Body of pancreas (tissue), 4 donors: ENCODE data around the gene PFKFB1. TPM values are rescaled to one million over a fixed set of nuclear protein-coding genes. Genes with fewer than 3 reads are reported as not detected.
A peak's percentile ranks its signal among the peaks of the same experiment; 100 is the strongest.

Experiments used
- ATAC-seq: fragments of 150-250 bp; one replicate; pipeline ENCODE4 v1.9.1; 2016
- DNase-seq, 4 donors: peaks; one replicate each; pipeline ENCODE4 v3.0.0-alpha.2; 2019
- H3K27ac ChIP-seq, 4 donors: fragments of 200-600 bp; sonication (generic); 1 replicate in 3 of 4; 2 replicates in 1 of 4; pipeline versions ENCODE4 v1.5.1 to v1.6.1; 2016 to 2019; ENCODE audit warnings: mild to moderate bottlenecking in 1 of 4, mixed read lengths in 1 of 4, moderate library complexity in 1 of 4
- H3K27me3 ChIP-seq, 2 donors: fragments of 200-600 bp; sonication (generic); one replicate each; pipeline ENCODE4 v1.6.0; 2016; ENCODE audit warnings: mild to moderate bottlenecking in 1 of 2
- H3K36me3 ChIP-seq, 2 donors: fragments of 200-600 bp; sonication (generic); replicated peaks in 1 of 2; 2 replicates each; pipeline ENCODE4 v1.5.1; 2016; ENCODE audit warnings: low read depth in 2 of 2; ENCODE audit not compliant: insufficient read depth in 1 of 2
- H3K4me1 ChIP-seq: fragments of 200-600 bp; sonication (generic); one replicate; pipeline ENCODE4 v1.6.0; 2016
- H3K4me3 ChIP-seq, 2 donors: fragments of 200-600 bp; sonication (generic); 1 replicate in 1 of 2; 2 replicates in 1 of 2; pipeline ENCODE4 v1.5.1; 2016 to 2019
- H3K9me3 ChIP-seq, 3 donors: fragments of 200-600 bp; sonication (generic); 1 replicate in 2 of 3; 2 replicates in 1 of 3; pipeline ENCODE4 v1.5.1; 2016
- POLR2A ChIP-seq, 3 donors: fragments of 450-650 bp; IDR thresholded peaks; one replicate each; pipeline ENCODE4 v1.6.1; 2016; ENCODE audit warnings: antibody characterized with exemption in 3 of 3, mild to moderate bottlenecking in 2 of 3
- WGBS, 2 donors: methylation state at CpG; one replicate each; pipeline ENCODE4 v1.1.5; 2017; 5-methylcytosine and 5-hydroxymethylcytosine counted together
- intact Hi-C: fragments of 100-400 bp; cut with DNase I; formaldehyde crosslinking; loops from one replicate; pipeline ENCODE4 v1.15.1; 2023
- total RNA-seq, 2 donors: library from RNA; depleted of rRNA; stranded (reverse); fragments of >200 nt; gene quantifications; one replicate each; pipeline ENCODE4 v1.1.0, GENCODE V29; 2016
- TF ChIP-seq, protein P1 (sequence below), 7 experiments: fragments of 450-650 bp in 4 of 7; fragments of 200-600 bp in 3 of 7; sonication (generic) in 3 of 7; IDR thresholded peaks; one replicate each; pipeline ENCODE4 v1.5.1; 2016 to 2019; ENCODE audit warnings: antibody characterized with exemption in 7 of 7

The PFKFB1 gene
- total RNA-seq, 2 donors from 2014 or later = 1.0 to 2.3 TPM

DNA sequence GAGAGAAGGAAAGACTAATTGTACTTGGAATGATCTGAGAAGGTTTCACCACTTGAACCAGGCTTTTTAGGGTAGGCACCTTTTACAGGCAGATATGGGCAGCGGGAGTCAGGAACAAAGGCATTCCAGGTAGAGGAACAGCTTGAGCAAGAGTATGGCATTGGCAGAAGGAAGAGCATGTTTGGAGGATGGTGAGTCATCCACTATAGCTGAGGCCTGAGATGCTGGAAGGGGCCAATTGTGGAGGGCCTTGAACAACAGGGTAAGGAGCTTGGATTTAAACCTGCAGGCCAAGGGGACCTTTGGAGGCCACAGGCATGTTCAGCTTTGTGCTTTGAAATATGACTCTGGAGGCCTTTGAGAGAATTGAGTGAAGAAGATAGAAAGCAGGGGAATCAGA, 32.2 kb downstream of the PFKFB1 start:
- Histone ChIP-seq H3K27me3 (no peaks in the 10 kb centered on the region), H3K4me3 (no peak overlapping the region), H3K9me3 (no peaks in the 10 kb centered on the region), H3K4me1 (no peaks in the 10 kb centered on the region), H3K27ac (no peak overlapping the region), H3K36me3 (no peaks in the 10 kb centered on the region)
- no peak for DNase-seq
- intact Hi-C loops = no loop called here
- ATAC-seq = no peak
- TF ChIP-seq, protein P1, sequence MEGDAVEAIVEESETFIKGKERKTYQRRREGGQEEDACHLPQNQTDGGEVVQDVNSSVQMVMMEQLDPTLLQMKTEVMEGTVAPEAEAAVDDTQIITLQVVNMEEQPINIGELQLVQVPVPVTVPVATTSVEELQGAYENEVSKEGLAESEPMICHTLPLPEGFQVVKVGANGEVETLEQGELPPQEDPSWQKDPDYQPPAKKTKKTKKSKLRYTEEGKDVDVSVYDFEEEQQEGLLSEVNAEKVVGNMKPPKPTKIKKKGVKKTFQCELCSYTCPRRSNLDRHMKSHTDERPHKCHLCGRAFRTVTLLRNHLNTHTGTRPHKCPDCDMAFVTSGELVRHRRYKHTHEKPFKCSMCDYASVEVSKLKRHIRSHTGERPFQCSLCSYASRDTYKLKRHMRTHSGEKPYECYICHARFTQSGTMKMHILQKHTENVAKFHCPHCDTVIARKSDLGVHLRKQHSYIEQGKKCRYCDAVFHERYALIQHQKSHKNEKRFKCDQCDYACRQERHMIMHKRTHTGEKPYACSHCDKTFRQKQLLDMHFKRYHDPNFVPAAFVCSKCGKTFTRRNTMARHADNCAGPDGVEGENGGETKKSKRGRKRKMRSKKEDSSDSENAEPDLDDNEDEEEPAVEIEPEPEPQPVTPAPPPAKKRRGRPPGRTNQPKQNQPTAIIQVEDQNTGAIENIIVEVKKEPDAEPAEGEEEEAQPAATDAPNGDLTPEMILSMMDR (IDR thresholded peaks at IDR 0.05) = no peak
- no peak for TF ChIP-seq POLR2A (IDR thresholded peaks at IDR 0.05)
- WGBS, 2 donors = 88 to 91% methylated on average over 1 of the region's 1 CpG

DNA sequence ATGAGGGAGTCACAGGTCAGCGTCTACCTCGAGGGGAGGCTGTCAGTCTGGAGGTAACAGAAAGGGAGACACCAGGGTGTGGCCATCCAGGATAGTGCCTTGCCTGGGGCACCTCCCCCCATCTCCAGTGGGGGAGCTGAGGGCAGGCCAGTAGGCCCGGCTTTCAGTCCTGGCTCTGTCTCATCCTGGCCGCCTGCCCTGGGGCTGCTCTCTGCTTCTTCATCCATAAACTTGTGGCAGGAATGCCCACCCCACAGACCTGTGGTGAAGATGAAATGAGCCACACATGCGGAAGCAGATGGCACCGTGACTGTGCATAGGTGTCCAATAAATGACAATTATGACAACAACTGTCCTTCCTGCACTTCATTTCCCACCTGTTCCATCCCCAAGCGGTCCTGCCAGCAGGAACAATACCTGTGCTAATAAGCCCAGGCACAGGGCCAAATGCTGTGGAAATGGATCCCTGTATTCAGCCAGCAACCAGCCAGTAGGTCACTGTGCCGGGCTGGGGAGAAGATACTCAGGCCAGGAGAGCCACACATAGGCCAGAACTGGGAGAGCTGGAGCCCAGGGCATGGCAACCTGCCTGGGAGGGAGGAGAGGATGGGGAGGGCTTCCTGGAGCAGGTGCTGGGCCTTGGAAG, 43.1 kb downstream of the PFKFB1 start:
- Histone ChIP-seq H3K4me1 (no peaks in the 10 kb centered on the region), H3K4me3 (no peak overlapping the region), H3K9me3 (no peaks in the 10 kb centered on the region), H3K27me3 (no peaks in the 10 kb centered on the region), H3K27ac (peak overlapping the region in 1 of 4 donors; percentile 12), H3K36me3 (no peaks in the 10 kb centered on the region)
- peak; percentile 15 to 60 (median 48) for DNase-seq
- TF ChIP-seq, protein P1 (IDR thresholded peaks at IDR 0.05) = no peak
- TF ChIP-seq POLR2A (IDR thresholded peaks at IDR 0.05) = no peak
- ATAC-seq = no peak
- 29 to 67% methylated on average over 1 to 6 of the region's 8 CpGs for WGBS, 2 donors
- intact Hi-C loops = no loop called here

DNA sequence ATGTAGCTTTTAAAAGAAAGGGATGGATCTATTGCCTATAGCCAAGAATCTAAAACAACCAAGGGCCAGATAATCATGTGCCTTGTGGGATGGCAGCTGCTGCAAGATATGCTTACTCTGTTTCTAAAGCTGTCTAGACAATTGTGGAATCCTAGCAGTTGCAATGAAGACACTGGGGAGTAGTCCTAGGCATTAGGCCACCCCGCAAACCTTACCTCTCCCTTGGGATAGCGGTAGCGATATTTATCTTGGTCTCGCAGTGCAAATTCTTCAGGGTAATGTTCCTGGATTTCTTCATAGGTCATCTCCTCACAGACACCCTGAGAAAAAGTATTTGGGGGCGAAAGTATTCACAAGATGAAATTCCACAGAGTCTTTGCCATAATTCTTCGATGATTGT, 48.8 kb downstream of the PFKFB1 start:
- no peak for TF ChIP-seq POLR2A (IDR thresholded peaks at IDR 0.05)
- TF ChIP-seq, protein P1 (IDR thresholded peaks at IDR 0.05) = no peak
- intact Hi-C loops = no loop called here
- DNase-seq (no peak), ATAC-seq (no peak)
- 69 to 88% methylated on average over 6 of the region's 6 CpGs for WGBS, 2 donors
- H3K27me3 ChIP-seq = no peaks in the 10 kb centered on the region
- no peaks in the 10 kb centered on the region for H3K4me1 ChIP-seq
- H3K36me3 ChIP-seq = no peaks in the 10 kb centered on the region
- no peaks in the 10 kb centered on the region for H3K9me3 ChIP-seq
- no peak overlapping the region for H3K4me3 ChIP-seq
- H3K27ac ChIP-seq = no peak overlapping the region

DNA sequence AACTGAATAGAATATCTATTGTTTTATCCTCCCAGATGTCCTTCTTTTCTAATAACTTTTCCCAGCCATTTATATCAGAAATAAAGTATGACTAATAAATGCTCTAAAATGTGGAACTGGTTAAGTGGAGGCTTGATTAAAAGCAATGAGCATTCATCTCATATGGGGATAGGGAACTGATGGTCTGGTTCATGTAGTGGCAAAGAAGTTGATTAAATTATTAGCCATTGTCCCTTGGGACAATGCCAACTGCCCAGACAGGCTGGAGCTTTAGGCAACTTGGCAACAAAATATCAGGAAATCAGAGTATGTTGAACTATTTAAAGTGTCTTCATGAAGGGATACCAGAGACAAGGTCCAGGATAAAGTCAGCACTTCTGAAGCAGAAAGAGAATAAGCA, 49.2 kb downstream of the PFKFB1 start:
- intact Hi-C loops = no loop called here
- no peak overlapping the region for H3K27ac ChIP-seq
- H3K36me3 ChIP-seq = no peaks in the 10 kb centered on the region
- no peak overlapping the region for H3K4me3 ChIP-seq
- no peak for TF ChIP-seq POLR2A (IDR thresholded peaks at IDR 0.05)
- TF ChIP-seq, protein P1 (IDR thresholded peaks at IDR 0.05) = no peak
- H3K9me3 ChIP-seq = no peaks in the 10 kb centered on the region
- no peak for DNase-seq
- no peak for ATAC-seq
- no peaks in the 10 kb centered on the region for H3K4me1 ChIP-seq
- no peaks in the 10 kb centered on the region for H3K27me3 ChIP-seq

DNA sequence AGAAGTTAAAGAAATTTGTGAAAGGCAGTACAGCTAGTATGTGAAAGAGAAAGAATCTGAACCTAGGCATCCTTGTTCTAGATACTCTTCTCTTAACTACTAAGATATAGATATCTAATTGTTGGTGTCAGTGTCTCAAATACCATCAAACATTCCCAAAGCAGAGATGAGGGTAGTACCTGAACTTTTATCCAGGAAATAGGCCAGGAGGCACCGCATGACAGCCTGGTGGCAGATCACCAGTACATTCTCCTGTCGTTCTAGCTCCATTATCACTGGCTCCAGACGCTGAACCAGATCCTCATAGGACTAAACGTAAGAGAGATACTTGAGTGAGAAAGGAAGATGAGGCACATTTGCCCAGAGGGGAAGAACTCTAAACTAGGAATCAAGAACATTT, 56.6 kb downstream of the PFKFB1 start:
- Histone ChIP-seq H3K27ac (no peak overlapping the region), H3K4me1 (no peaks in the 10 kb centered on the region), H3K36me3 (no peaks in the 10 kb centered on the region), H3K27me3 (no peaks in the 10 kb centered on the region), H3K4me3 (no peak overlapping the region), H3K9me3 (no peaks in the 10 kb centered on the region)
- 74 to 96% methylated on average over 3 to 4 of the region's 4 CpGs for WGBS, 2 donors
- no peak for ATAC-seq
- no peak for DNase-seq
- TF ChIP-seq POLR2A (IDR thresholded peaks at IDR 0.05) = no peak
- TF ChIP-seq, protein P1 (IDR thresholded peaks at IDR 0.05) = no peak
- intact Hi-C loops = no loop called here
